WTC11 (cell line): ENCODE measurements around the gene SARDH. TPM values are rescaled to one million over a fixed set of nuclear protein-coding genes. Genes with fewer than 3 reads are reported as not detected.

Experiments
- ATAC-seq: fragments of 200-7000 bp; cut with Tn5 transposase; 2 replicates; pipeline ENCODE4 v1.10.0; 2021; ENCODE audit warnings: mild to moderate bottlenecking, moderate library complexity
- CTCF ChIA-PET: fragments of 300-600 bp; sonication (Branson Sonifier 250); formaldehyde crosslinking; loops from one replicate; lab custom pipeline; 2021; ENCODE audit warnings: antibody characterized with exemption; lab: Charles Lee
- POLR2A ChIA-PET: fragments of 350-600 bp; sonication (Branson Sonifier 250); formaldehyde crosslinking; loops from one replicate; lab custom pipeline; 2021; ENCODE audit warnings: antibody characterized with exemption; lab: Charles Lee
- DNase-seq: peaks from one replicate; pipeline ENCODE4 v3.0.0; 2021; ENCODE audit warnings: low spot score
- H3K27ac Mint-ChIP-seq: 2 replicates; pipeline ENCODE4 v1.8.0; 2021; ENCODE audit warnings: mixed read lengths
- H3K27me3 Mint-ChIP-seq: 2 replicates; pipeline ENCODE4 v1.8.0; 2021; ENCODE audit warnings: low read depth, mild to moderate bottlenecking, moderate library complexity, mixed read lengths
- H3K36me3 Mint-ChIP-seq: 2 replicates; pipeline ENCODE4 v1.8.0; 2021; ENCODE audit warnings: mixed read lengths
- H3K4me1 Mint-ChIP-seq: 2 replicates; pipeline ENCODE4 v1.8.0; 2022; ENCODE audit warnings: mixed read lengths
- H3K4me3 Mint-ChIP-seq: 2 replicates; pipeline ENCODE4 v1.8.0; 2021; ENCODE audit warnings: mild to moderate bottlenecking, moderate library complexity, mixed read lengths
- H3K9me3 Mint-ChIP-seq: 2 replicates; pipeline ENCODE4 v1.8.0; 2021; ENCODE audit warnings: mixed read lengths
- ATF1 ChIP-seq: sonication (generic); formaldehyde crosslinking; IDR thresholded peaks from 2 replicates; pipeline ENCODE4 v1.8.1; 2023; ENCODE audit warnings: mild to moderate bottlenecking, moderate library complexity, missing genetic modification reagents
- CREB1 ChIP-seq: sonication (generic); formaldehyde crosslinking; IDR thresholded peaks from 2 replicates; pipeline ENCODE4 v1.8.0; 2023; ENCODE audit warnings: mild to moderate bottlenecking, missing genetic modification reagents
- ELF4 ChIP-seq: sonication (generic); formaldehyde crosslinking; IDR thresholded peaks from 2 replicates; pipeline ENCODE4 v1.8.1; 2022; ENCODE audit warnings: low read depth, mild to moderate bottlenecking, moderate library complexity, missing genetic modification reagents
- ESRRA ChIP-seq: sonication (generic); formaldehyde crosslinking; IDR thresholded peaks from 2 replicates; pipeline ENCODE4 v1.8.1; 2022; ENCODE audit warnings: mild to moderate bottlenecking, missing genetic modification reagents, borderline replicate concordance
- FOXK1 ChIP-seq: sonication (generic); formaldehyde crosslinking; IDR thresholded peaks from 2 replicates; pipeline ENCODE4 v1.8.0; 2022; ENCODE audit warnings: mild to moderate bottlenecking, moderate library complexity, missing genetic modification reagents
- JUN ChIP-seq: sonication (generic); formaldehyde crosslinking; IDR thresholded peaks from 2 replicates; pipeline ENCODE4 v1.8.0; 2023; ENCODE audit warnings: mild to moderate bottlenecking, missing genetic modification reagents
- MXD4 ChIP-seq: fragments of 250-450 bp; sonication (Bioruptor Pico); IDR thresholded peaks from 2 replicates; pipeline ENCODE4 v1.8.0; 2021; ENCODE audit warnings: mild to moderate bottlenecking, moderate library complexity, borderline replicate concordance
- MYBL2 ChIP-seq: sonication (generic); formaldehyde crosslinking; IDR thresholded peaks from 2 replicates; pipeline ENCODE4 v1.8.1; 2023; ENCODE audit warnings: mild to moderate bottlenecking, moderate library complexity, missing genetic modification reagents
- NFYB ChIP-seq: sonication (generic); formaldehyde crosslinking; conservative IDR thresholded peaks from 2 replicates; pipeline ENCODE4 v1.8.0; 2022; ENCODE audit warnings: low read depth, missing genetic modification reagents
- SMAD3 ChIP-seq: sonication (generic); formaldehyde crosslinking; IDR thresholded peaks from 2 replicates; pipeline ENCODE4 v1.8.0; 2022; ENCODE audit warnings: missing genetic modification reagents, mild to moderate bottlenecking, borderline replicate concordance
- SOX15 ChIP-seq: fragments of 250-450 bp; sonication (Bioruptor Pico); IDR thresholded peaks from 2 replicates; pipeline ENCODE4 v1.9.0; 2021; ENCODE audit warnings: mild to moderate bottlenecking
- TCF7 ChIP-seq: sonication (generic); formaldehyde crosslinking; IDR thresholded peaks from 2 replicates; pipeline ENCODE4 v1.8.0; 2022; ENCODE audit warnings: mild to moderate bottlenecking, low read depth, missing genetic modification reagents, moderate library complexity
- ZNF423 ChIP-seq: fragments of 250-450 bp; sonication (Bioruptor Pico); IDR thresholded peaks from 2 replicates; pipeline ENCODE4 v2.1.2; 2022; ENCODE audit warnings: mild to moderate bottlenecking, moderate library complexity
- total RNA-seq: library from RNA; stranded (reverse); gene quantifications from 3 replicates; pipeline ENCODE4 v1.2.3, GENCODE V29; 2021
- TF ChIP-seq, protein P1 (sequence below): sonication (generic); formaldehyde crosslinking; IDR thresholded peaks from 2 replicates; pipeline ENCODE4 v1.8.1; 2022; ENCODE audit warnings: mild to moderate bottlenecking, moderate library complexity, missing genetic modification reagents
- TF ChIP-seq, protein P2 (sequence below): sonication (generic); formaldehyde crosslinking; IDR thresholded peaks from 2 replicates; pipeline ENCODE4 v1.8.1; 2022; ENCODE audit warnings: low read depth, missing genetic modification reagents, borderline replicate concordance
- TF ChIP-seq, protein P3 (sequence below): fragments of 250-450 bp; sonication (Bioruptor Pico); IDR thresholded peaks from 2 replicates; pipeline ENCODE4 v1.9.0; 2021; ENCODE audit warnings: moderate library complexity, mild to moderate bottlenecking, inconsistent platforms, borderline replicate concordance
- TF ChIP-seq, protein P4 (sequence below): sonication (generic); formaldehyde crosslinking; IDR thresholded peaks from 2 replicates; pipeline ENCODE4 v1.8.0; 2022; ENCODE audit warnings: mild to moderate bottlenecking, missing genetic modification reagents
- TF ChIP-seq, protein P5 (sequence below): sonication (generic); formaldehyde crosslinking; IDR thresholded peaks from 2 replicates; pipeline ENCODE4 v1.8.1; 2022; ENCODE audit warnings: low read depth, mild to moderate bottlenecking, moderate library complexity, missing genetic modification reagents, borderline replicate concordance
- TF ChIP-seq, protein P6 (sequence below): sonication (generic); formaldehyde crosslinking; IDR thresholded peaks from 2 replicates; pipeline ENCODE4 v1.8.1; 2023; ENCODE audit warnings: mild to moderate bottlenecking, moderate library complexity, missing genetic modification reagents
- TF ChIP-seq, protein P7 (sequence below): fragments of 250-450 bp; sonication (Bioruptor Pico); IDR thresholded peaks from 2 replicates; pipeline ENCODE4 v1.9.0; 2021; ENCODE audit warnings: mild to moderate bottlenecking

Gene SARDH
- total RNA-seq, 1 experiment from 2014 or later = 8.5 TPM

DNA sequence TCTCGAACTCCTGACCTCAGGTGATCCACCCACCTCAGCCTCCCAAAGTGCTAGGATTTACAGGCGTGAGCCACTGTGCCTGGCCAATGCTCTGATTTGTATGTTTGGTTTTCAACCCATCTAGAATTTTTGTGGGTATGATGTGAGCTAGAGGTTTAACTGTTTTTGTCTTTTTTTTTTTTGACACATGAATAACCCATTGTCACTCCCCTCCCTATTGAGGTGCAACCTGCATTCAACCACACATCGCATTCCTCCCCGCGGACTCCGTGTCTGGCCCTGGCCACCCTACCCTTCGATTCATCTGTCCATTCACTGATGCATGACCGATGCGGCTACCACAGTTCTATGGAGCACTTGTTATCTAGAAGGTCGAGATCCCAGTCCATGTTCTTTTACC is 119.4 kb downstream of the SARDH start:
- TF ChIP-seq, protein P1, sequence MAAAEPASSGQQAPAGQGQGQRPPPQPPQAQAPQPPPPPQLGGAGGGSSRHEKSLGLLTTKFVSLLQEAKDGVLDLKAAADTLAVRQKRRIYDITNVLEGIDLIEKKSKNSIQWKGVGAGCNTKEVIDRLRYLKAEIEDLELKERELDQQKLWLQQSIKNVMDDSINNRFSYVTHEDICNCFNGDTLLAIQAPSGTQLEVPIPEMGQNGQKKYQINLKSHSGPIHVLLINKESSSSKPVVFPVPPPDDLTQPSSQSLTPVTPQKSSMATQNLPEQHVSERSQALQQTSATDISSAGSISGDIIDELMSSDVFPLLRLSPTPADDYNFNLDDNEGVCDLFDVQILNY (CRISPR knock-in tag) = no peak
- TF ChIP-seq TCF7 (CRISPR knock-in tag) (no peak), SMAD3 (no peak), ESRRA (no peak), ELF4 (no peak), CREB1 (CRISPR knock-in tag) (no peak), MXD4 (CRISPR knock-in tag) (no peak), FOXK1 (CRISPR knock-in tag) (no peak)
- TF ChIP-seq, protein P2, sequence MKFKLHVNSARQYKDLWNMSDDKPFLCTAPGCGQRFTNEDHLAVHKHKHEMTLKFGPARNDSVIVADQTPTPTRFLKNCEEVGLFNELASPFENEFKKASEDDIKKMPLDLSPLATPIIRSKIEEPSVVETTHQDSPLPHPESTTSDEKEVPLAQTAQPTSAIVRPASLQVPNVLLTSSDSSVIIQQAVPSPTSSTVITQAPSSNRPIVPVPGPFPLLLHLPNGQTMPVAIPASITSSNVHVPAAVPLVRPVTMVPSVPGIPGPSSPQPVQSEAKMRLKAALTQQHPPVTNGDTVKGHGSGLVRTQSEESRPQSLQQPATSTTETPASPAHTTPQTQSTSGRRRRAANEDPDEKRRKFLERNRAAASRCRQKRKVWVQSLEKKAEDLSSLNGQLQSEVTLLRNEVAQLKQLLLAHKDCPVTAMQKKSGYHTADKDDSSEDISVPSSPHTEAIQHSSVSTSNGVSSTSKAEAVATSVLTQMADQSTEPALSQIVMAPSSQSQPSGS (CRISPR knock-in tag) = no peak
- TF ChIP-seq, all 79 proteins: peak for 0
- Mint-ChIP-seq H3K4me3 (no peak overlapping the region), H3K27ac (no peak overlapping the region), H3K4me1 (peaks cover 2% of the 10 kb centered on the region; the same call in 1 of the 2 replicates), H3K36me3 (no peaks in the 10 kb centered on the region), H3K27me3 (peaks cover 5% of the 10 kb centered on the region; the same call in 1 of the 2 replicates), H3K9me3 (no peaks in the 10 kb centered on the region)
- ChIA-PET POLR2A (no interaction called here), CTCF (no interaction called here)
- DNase-seq (no peak), ATAC-seq (no peak)

DNA sequence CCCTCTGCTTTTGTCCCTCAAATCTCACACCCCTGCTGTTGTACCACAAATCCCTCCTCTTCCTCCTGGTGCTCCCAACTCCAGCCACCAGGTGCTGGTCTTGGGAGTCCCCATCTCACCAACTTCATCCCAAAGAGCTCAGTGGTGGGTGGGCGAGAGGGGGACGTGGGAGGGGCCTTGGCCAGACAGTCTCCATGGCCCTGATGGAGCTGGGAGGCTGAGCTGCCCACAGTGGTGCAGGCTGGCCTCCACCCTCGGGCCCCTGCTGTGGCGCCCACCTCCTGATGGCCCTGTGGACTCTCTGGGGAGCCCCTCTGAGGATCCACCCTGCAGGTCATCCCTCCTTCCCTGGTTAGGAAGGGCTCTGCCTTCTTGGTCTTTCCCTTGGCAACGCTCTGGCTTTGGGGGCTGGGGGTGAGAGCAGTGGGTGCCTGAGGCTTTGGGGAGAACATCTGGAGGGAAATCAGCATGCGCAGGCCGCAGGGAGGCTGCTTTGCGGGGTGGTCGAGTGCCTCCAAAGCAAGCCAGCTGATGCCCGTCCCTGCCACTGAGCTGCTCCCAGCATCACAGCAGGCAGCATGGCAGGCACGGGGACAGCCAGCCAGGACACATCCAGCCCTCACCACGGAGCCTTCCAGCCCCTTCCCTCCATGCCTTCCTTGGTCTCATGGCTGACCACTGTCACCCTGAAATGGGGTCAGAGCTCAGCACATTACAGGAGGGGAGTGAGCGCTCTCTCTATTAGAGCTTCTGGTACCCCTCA is 121.3 kb downstream of the SARDH start:
- POLR2A ChIA-PET = no interaction called here
- no peak overlapping the region for H3K4me3 Mint-ChIP-seq
- peaks cover 2% of the 10 kb centered on the region; the same call in 1 of the 2 replicates for H3K4me1 Mint-ChIP-seq
- H3K36me3 Mint-ChIP-seq = no peaks in the 10 kb centered on the region
- TF ChIP-seq, protein P2 (CRISPR knock-in tag) = no peak
- TF ChIP-seq, protein P3, sequence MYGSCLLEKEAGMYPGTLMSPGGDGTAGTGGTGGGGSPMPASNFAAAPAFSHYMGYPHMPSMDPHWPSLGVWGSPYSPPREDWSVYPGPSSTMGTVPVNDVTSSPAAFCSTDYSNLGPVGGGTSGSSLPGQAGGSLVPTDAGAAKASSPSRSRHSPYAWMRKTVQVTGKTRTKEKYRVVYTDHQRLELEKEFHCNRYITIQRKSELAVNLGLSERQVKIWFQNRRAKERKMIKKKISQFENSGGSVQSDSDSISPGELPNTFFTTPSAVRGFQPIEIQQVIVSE (CRISPR knock-in tag) = no peak
- TF ChIP-seq ATF1 (CRISPR knock-in tag) (no peak), JUN (CRISPR knock-in tag) (no peak), MYBL2 (CRISPR knock-in tag) (no peak), ZNF423 (CRISPR knock-in tag) (no peak)
- TF ChIP-seq, protein P4, sequence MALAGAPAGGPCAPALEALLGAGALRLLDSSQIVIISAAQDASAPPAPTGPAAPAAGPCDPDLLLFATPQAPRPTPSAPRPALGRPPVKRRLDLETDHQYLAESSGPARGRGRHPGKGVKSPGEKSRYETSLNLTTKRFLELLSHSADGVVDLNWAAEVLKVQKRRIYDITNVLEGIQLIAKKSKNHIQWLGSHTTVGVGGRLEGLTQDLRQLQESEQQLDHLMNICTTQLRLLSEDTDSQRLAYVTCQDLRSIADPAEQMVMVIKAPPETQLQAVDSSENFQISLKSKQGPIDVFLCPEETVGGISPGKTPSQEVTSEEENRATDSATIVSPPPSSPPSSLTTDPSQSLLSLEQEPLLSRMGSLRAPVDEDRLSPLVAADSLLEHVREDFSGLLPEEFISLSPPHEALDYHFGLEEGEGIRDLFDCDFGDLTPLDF = no peak
- TF ChIP-seq, all 79 proteins: peak for 0
- no peak for ATAC-seq
- no peaks in the 10 kb centered on the region for H3K9me3 Mint-ChIP-seq
- DNase-seq = no peak
- no peak overlapping the region for H3K27ac Mint-ChIP-seq
- peaks cover 6% of the 10 kb centered on the region; the same call in 1 of the 2 replicates for H3K27me3 Mint-ChIP-seq
- CTCF ChIA-PET = no interaction called here

DNA sequence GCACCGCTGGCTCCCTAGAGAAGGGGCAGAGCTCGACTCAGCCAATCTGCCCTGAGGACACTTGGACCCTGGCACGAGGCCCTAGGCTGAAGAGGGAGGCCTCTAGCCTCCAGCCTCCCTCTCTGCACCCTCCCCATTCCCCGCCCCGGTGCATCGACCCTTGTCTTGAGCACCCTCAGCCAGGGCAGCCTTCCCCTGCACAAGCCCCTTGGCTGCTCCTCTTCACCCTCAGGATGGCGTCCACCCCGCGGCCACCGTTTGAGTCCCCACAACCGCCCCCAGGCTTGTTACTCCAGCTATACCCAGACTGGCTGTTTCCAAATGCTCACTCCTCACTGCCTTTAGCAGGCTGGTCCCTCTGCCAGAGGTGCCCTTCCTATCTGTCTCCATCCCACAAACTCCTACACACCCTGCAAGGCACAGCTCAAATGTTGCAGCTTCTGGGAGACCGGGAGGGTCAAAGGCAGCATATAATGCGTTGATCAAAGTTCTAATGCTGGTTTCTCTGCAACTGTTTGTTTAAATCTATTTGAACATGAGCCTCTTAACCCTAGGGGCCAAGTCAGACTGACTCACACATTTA is 122.5 kb downstream of the SARDH start:
- H3K4me1 Mint-ChIP-seq = peaks cover 2% of the 10 kb centered on the region; the same call in 1 of the 2 replicates
- H3K9me3 Mint-ChIP-seq = no peaks in the 10 kb centered on the region
- no peak overlapping the region for H3K27ac Mint-ChIP-seq
- DNase-seq (no peak), ATAC-seq (no peak)
- peaks cover 4% of the 10 kb centered on the region; the same call in 1 of the 2 replicates for H3K27me3 Mint-ChIP-seq
- ChIA-PET CTCF (interaction anchor here (1.4 kb wide), 1 partner anchor 12 kb away, joined by 3 read pairs; no protein-coding TSS in a partner anchor), POLR2A (no interaction called here)
- H3K4me3 Mint-ChIP-seq = no peak overlapping the region
- no peaks in the 10 kb centered on the region for H3K36me3 Mint-ChIP-seq
- TF ChIP-seq, protein P3 (CRISPR knock-in tag) = no peak
- TF ChIP-seq, protein P5, sequence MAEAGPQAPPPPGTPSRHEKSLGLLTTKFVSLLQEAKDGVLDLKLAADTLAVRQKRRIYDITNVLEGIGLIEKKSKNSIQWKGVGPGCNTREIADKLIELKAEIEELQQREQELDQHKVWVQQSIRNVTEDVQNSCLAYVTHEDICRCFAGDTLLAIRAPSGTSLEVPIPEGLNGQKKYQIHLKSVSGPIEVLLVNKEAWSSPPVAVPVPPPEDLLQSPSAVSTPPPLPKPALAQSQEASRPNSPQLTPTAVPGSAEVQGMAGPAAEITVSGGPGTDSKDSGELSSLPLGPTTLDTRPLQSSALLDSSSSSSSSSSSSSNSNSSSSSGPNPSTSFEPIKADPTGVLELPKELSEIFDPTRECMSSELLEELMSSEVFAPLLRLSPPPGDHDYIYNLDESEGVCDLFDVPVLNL (CRISPR knock-in tag) = no peak
- no peak for TF ChIP-seq SOX15
- TF ChIP-seq, protein P6, sequence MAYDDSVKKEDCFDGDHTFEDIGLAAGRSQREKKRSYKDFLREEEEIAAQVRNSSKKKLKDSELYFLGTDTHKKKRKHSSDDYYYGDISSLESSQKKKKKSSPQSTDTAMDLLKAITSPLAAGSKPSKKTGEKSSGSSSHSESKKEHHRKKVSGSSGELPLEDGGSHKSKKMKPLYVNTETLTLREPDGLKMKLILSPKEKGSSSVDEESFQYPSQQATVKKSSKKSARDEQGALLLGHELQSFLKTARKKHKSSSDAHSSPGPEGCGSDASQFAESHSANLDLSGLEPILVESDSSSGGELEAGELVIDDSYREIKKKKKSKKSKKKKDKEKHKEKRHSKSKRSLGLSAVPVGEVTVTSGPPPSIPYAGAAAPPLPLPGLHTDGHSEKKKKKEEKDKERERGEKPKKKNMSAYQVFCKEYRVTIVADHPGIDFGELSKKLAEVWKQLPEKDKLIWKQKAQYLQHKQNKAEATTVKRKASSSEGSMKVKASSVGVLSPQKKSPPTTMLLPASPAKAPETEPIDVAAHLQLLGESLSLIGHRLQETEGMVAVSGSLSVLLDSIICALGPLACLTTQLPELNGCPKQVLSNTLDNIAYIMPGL (CRISPR knock-in tag) = no peak
- TF ChIP-seq NFYB = no peak
- TF ChIP-seq, protein P7, sequence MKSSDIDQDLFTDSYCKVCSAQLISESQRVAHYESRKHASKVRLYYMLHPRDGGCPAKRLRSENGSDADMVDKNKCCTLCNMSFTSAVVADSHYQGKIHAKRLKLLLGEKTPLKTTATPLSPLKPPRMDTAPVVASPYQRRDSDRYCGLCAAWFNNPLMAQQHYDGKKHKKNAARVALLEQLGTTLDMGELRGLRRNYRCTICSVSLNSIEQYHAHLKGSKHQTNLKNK (CRISPR knock-in tag) = no peak
